ENCODE measurements around the gene UBE2D1. TPM values are rescaled to one million over a fixed set of nuclear protein-coding genes. Genes with fewer than 3 reads are reported as not detected.

The UBE2D1 gene
- total RNA-seq, 6 experiments from 2014 or later: 3.1 to 11.9 (median 6.6) TPM

- intact Hi-C loops (cut with DNase I): no loop called here
- Histone ChIP-seq H3K27ac (no peak overlapping the region), H3K36me3 (peaks cover 4 to 63% (median 20%) of the 10 kb centered on the region in 4 donors), H3K27me3 (no peaks in the 10 kb centered on the region), H3K4me3 (no peak overlapping the region), H3K4me1 (no peaks in the 10 kb centered on the region), H3K9me3 (no peaks in the 10 kb centered on the region)
- ATAC-seq: peak in 1 of 4 donors; percentile 28
- 65% methylated on average over 2 of the region's 2 CpGs for WGBS (ENCODE audit: insufficient coverage, low coverage, low lambda C conversion rate, missing lambda C conversion rate)
- TF ChIP-seq CTCF (IDR thresholded peaks at IDR 0.05): peak in 1 of 4 donors; percentile 8
- no peak for TF ChIP-seq POLR2A (IDR thresholded peaks at IDR 0.05)
- DNase-seq: no peak
These were observed 58.5 kb downstream of the UBE2D1 start for GRCh38 chr10:58393317-58393716.

GRCh38 chr10:58394471-58394870 lies 59.7 kb downstream of the UBE2D1 start:
- no peak for TF ChIP-seq POLR2A (IDR thresholded peaks at IDR 0.05)
- TF ChIP-seq CTCF (IDR thresholded peaks at IDR 0.05): no peak
- H3K27me3 ChIP-seq: no peaks in the 10 kb centered on the region
- H3K4me1 ChIP-seq: no peaks in the 10 kb centered on the region
- no peak for DNase-seq
- intact Hi-C loops (cut with DNase I): no loop called here
- no peaks in the 10 kb centered on the region for H3K9me3 ChIP-seq
- H3K36me3 ChIP-seq: peaks cover 4 to 52% (median 15%) of the 10 kb centered on the region in 4 donors
- ATAC-seq: no peak
- H3K4me3 ChIP-seq: no peak overlapping the region
- H3K27ac ChIP-seq: no peak overlapping the region

DNA sequence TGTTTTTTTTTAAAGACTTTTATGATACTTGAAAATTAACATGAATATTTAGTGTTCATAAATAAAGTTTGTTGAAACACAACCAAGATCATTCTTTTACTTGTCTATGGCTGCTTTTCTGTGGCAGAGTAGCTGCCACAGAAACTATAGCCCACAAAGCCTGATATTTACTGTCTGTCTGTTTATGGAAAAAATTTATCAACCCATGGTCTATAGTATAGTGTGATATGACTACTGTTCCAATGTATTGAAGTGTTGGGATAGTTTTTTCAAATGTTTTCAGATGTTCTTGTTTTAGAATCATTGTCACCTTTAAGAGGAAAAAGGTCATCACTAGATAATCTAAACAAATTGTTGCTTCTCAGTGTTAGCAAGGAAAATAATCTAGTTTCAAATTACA lies 61.3 kb downstream of the UBE2D1 start:
- H3K36me3 ChIP-seq: peaks cover 3 to 38% (median 9%) of the 10 kb centered on the region in 4 donors

DNA sequence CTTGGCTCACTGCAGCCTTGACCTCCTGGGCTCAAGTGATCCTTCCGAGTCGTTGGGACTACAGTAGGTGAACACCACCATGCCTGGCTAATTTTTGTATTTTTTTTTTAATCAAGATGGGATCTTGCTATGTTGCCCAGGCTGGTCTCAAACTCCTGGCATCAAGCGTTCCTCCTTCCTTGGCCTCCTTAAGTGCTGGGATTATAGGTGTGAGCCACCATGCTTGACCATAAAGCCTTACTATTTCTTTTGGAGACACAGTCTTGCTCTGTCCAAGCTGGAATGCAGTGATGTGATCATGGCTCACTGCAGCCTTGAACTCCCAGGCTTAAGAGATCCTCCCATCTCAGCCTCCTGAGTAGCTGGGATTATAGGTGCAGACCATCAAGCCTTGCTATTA lies 63.0 kb downstream of the UBE2D1 start:
- ATAC-seq: no peak
- peaks cover 3 to 26% (median 9%) of the 10 kb centered on the region in 4 donors for H3K36me3 ChIP-seq
- WGBS (ENCODE audit: insufficient coverage, low coverage, low lambda C conversion rate, missing lambda C conversion rate): 86% methylated on average over 3 of the region's 3 CpGs

More for the DNA sequence above, 61.3 kb downstream of the UBE2D1 start:
- DNase-seq: no peak
- Histone ChIP-seq H3K4me1 (no peaks in the 10 kb centered on the region), H3K4me3 (no peak overlapping the region), H3K27me3 (no peaks in the 10 kb centered on the region), H3K9me3 (no peaks in the 10 kb centered on the region), H3K27ac (no peak overlapping the region)
- ATAC-seq: no peak
- TF ChIP-seq CTCF (IDR thresholded peaks at IDR 0.05): no peak
- TF ChIP-seq POLR2A (IDR thresholded peaks at IDR 0.05): no peak
- intact Hi-C loops (cut with DNase I): no loop called here

More for the DNA sequence above, 63.0 kb downstream of the UBE2D1 start:
- no peaks in the 10 kb centered on the region for H3K9me3 ChIP-seq
- TF ChIP-seq POLR2A (IDR thresholded peaks at IDR 0.05) (no peak), CTCF (IDR thresholded peaks at IDR 0.05) (no peak)
- H3K27ac ChIP-seq: no peak overlapping the region
- no peak overlapping the region for H3K4me3 ChIP-seq
- intact Hi-C loops (cut with DNase I): no loop called here
- no peaks in the 10 kb centered on the region for H3K27me3 ChIP-seq
- no peak for DNase-seq
- H3K4me1 ChIP-seq: no peaks in the 10 kb centered on the region

All from right lobe of liver (tissue), 6 donors.